GM19463 (cell line): Measurements from ENCODE around the gene HPSE2.

ENCODE experiments used
- ATAC-seq: cut with Tn5 transposase; IDR thresholded peaks from one replicate; pipeline ENCODE4 v1.9.1; 2021; ENCODE audit warnings: mild to moderate bottlenecking, moderate library complexity; ENCODE audit not compliant: unreplicated experiment

HPSE2 gene

DNA sequence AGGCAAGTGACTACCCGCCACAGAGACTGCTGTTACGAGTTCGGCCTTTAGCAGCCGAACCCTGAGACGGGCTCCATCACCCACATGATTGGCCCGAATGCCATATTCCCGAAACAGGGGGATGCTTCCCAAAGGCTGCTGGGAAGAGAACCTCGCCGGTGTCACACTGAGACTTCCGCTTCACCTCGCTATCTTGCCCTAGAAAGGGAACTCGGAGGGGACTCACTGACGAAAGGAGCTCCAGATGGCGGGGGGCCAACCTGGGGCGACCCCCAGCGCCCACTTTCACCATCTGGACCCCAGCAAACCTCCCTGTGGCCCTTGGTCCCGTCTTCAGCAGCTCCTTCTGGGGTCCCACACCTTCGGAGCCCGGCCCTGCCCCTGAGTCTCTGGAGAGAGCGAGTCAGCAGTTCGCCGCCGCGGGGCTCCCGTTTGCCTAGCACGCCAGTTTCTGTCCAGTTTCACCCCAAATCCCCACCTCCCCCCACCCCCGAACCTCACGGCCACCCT, 789.4 kb downstream of the HPSE2 start:
- ATAC-seq, result peak; percentile 20

DNA sequence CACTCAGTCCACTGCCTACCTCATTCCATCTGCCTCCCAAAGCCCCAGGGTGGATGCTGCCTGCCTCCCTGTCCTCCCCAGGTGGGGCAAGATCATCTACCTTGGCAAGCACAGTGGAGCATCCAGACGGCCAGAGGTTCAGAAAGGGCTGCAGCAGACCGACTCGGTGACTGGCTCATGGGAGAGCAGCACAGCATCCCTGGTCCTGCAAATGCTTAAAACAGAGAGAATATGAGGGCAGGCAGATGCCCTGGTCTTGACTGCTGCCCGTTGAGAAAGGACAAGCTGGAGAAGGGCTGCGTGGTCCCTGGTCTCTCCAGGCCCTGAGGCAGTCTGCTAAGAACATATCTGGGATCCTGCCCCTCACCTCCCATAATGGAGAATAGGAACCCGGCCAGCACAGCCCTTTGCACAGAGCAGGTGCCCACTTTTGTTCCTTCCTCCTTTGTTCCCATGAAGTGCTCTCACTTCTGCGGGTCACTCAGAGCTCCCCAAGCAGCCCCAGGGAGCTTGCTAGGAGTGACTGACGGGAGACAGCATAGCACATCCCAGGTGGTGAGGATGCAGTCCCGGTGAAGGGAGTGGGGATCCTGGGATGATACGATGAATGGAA, 790.3 kb downstream of the HPSE2 start:
- ATAC-seq, result no peak

DNA sequence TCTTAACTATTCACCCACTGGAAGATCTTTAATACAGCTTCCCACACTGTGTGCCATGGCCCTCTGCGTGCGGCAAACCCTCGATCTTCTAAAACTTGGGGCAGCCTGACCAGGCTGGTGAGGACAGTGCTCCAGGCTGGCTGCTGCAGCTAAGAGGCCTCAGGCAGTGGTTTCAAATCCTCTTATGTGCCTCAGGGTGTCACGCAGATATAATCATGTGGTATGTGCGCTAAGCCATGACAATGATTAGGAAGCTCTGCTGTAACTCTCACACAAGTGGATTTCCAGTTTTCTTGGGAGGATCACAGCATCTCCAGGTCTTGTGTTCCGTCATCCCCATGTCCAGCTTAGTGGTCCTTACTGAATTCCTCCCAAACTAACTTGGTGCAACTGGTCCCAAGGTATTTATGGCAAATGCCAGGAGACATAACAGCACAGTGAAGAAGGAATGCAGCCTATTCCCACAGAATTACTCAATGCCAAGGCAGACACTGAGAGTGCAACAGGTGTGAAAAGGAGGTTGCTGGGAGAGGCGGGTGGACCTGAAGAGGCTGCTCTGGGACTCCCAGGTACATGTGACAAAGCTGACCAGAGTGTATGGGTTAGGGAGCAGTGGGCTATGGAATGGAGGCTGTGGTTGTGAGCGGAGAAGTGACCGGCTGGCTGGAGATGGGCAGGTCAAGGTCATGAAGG, 791.2 kb downstream of the HPSE2 start:
- ATAC-seq, result no peak

DNA sequence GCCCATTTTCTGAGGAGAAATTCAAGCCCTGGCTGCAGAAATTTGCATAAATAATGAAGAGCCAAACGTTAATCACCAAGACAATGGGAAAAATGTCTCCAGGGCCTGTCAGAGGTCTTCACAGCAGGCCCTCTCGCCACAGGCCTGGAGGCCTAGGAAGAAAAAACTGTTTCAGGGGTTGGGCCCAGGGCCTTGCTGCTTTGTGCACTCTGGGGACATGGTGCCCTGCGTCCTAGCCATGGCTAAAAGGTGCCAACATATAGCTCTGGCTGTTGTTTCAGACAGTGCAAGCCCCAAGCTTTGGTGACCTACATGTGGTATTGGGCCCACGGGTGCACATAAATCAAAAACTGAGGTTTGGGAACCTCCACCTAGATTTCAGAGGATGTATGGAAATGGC, 796.9 kb downstream of the HPSE2 start:
- ATAC-seq, result no peak

DNA sequence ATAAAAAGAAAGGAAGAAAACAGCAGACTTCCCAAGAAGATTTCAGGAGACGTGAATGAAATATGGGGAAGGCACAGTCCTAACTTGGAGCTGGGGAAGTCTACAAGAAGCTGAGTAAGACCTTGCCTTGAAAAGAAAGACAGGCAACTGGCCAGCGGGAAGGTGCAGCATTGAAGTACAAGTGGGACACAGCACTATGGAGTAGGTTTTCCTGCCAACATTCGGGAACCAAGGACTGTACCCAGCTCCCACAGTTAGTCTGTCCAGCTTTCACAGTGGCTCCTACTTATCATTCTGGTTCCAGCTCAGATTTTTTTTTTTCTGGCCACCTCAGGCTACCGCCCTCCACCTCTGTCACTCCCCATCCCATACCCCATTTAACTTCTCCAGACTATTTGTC, 798.9 kb downstream of the HPSE2 start:
- ATAC-seq, result no peak

DNA sequence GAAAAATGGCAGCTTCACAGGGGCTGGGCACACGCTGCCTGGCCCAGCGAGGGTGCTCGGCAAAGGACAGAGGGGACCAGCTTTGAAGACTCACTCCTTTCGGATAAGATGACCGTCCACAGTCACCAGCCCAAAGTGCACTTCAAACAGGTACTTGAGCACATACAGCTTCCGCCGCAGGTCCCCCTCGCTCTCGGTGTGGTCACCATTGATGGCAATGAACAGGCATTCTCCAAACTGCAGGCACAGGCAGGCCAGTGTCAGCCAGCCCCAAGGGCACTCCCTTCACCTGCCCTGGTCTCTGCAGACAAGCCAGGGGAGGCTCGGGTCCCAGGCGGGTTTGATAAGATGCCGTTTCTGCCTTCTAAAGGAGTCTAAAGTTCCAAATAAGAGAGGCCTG, 800.5 kb downstream of the HPSE2 start:
- no peak for ATAC-seq

DNA sequence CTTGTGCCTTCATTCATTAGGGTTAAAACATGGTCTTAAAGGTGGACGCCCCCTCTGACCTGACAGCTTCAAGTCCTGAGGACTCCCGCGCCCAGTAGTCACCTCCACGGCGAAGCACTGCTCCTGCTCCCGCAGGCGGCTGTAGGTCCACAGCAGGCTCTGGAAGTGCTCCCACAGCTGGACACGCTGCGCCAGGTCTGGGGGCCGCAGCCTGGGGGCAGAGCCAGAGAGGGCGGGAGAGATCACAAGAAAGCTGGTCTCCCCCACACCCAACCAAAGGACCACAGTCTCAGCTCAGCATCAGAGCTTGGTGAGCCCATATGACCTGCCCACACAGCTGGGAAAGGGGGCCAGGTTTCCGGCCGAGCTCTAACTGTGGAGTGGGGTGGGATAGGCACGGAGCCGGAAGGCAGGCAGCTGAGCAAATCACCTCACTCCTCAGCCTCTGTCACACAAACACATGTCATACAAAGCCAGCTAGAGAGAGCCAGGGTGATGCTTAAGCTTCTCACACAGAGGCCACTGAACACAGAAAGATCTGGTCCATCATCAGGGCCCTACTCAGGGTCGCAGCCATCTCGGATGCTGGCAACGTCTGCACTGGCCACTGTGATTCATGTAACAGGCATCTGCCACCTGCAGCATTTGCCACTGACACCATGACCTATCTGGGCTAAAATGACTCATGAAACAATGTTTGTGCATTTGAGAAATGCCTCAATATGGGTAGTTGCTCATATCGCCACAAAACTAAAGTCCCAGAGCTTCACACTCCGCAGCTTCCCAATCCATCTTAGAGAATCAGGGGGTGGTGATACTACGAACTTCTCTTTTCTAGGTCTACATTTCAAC, 801.5 kb downstream of the HPSE2 start:
- no peak for ATAC-seq

DNA sequence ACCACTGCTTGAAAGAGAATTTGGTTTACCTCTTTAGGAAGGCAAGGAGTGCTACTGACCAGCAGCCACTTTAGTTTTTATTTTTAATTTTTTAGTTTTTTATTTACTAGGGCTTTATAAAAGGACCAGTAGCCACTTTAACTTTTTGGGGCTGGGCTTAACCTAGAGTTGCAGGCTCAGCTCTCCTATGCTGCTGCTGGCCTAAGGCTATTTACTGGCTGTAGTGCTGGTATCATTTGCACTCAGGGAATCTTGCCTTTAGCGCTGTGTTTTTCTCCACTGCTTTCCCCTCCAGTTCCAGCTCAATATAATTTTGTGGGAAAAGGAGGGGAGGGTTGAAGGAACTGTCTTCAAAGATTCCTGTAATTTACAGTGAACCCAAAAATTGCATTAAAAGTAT, 802.3 kb downstream of the HPSE2 start:
- no peak for ATAC-seq

DNA sequence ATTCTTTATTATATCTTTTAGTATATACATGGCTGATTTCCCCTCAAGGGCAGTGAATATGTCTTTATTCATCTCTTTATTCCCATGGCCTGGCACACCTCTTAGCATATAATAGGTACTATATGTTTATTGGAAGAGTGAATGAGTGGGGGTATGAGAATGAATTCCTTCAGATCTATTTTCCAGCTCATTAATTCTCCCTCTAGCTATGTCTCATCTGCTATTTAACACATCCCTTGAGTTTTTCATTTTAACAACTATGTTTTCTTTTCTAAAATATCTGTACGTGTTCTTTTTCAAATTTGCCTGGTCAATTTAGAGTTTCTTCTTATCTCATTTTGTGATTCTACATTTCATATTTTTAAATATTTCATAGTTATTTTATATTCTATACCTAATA, 803.3 kb downstream of the HPSE2 start:
- ATAC-seq, result no peak

DNA sequence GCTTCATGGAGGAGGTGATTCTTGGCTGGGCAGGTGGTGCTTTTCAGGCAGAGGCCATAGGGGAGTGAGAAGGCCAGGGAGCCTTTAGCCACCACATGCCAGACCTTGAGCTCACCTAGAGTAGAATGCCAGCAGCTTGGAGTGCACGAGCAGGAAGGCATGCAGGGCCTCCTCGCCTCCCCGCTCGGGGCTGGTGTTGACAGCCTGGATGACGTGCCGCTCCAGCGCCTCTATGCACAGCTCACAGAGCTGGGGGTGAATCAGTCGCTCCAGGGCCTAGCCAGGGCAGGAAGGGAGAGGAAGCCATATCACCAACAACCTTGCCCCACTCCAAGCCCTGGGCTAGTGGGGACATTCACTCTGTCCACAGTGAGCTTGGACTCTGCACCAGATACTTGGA, 804.6 kb downstream of the HPSE2 start:
- no peak for ATAC-seq

DNA sequence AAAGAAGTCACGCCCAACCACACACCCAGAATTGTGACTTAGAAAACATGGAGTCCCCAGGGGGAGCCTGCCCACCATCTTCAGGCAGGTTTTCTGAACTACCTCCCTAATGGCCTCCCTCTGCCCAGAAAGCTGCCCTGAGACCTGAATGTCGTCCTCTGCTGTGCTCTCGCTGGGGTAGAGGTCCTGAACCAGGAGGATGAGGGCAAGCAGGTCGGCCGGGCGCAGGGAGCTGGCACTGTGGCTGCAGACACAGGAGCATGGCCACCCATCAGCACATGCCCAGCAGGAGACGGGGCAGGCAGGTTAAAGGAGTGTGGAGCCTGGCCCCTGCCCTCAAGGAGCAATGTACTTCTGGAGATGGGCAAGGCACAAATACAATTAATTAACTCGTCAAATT, 805.2 kb downstream of the HPSE2 start:
- no peak for ATAC-seq

DNA sequence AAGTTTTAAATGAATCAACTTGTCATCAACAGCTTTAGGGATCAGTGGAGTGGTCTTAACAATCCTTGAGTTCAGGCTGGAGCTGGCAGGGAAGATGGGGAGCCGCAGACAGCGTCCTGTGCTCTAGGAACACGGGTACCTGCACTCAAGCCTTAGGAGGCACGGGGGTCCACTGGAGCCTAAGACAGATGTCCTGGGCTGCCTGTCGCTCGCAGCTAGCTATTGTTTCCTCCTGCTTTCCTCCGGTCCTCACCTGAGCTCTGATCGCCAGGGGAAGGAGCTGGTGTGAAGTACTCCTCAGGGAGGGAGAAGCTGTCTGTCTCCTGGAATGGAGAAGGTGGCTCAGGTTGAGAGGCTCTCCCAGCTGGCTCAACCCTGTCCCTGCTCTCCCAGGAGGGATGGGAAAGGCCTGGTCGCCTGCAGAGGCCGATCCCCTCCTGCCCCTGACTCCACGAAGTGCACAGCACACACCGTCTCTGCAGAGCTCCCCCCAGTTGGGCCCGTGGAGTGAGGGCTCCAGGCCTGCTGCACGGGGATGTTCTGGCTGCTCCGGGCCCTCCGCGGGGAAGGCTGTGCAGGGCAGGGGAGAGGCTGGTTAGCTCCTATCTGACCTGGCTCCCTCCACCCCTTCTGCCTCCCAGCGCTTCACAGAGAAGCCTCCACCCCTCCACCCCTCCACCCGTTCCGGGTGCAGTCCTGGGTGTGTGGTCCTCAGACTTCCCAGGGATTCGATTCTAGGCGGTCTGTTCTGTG, 806.2 kb downstream of the HPSE2 start:
- ATAC-seq, result no peak

DNA sequence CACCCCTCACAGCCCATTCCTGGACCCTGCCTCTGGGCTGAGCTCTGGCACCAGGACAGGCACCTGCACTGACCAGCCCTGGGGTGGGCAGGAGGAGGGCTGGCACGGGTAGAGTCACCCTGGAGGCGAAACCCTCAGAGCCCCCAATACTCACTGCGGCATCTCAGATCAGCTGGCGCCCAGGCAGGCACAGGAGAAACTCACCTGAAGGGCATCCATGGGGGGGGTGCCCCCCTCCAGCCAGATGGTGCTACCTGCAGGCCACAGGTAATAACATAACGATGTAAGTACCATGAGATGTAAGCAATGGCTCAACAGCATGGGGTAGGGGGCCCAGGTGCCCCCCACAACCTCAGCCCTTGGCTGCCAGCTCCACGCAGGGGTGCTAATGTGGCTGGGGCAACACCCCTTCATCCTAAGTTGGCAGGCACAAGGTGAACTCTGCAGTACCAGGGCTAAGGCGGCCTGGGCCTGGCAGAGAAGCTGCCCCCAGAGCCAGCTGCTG, 808.6 kb downstream of the HPSE2 start:
- ATAC-seq, result no peak

DNA sequence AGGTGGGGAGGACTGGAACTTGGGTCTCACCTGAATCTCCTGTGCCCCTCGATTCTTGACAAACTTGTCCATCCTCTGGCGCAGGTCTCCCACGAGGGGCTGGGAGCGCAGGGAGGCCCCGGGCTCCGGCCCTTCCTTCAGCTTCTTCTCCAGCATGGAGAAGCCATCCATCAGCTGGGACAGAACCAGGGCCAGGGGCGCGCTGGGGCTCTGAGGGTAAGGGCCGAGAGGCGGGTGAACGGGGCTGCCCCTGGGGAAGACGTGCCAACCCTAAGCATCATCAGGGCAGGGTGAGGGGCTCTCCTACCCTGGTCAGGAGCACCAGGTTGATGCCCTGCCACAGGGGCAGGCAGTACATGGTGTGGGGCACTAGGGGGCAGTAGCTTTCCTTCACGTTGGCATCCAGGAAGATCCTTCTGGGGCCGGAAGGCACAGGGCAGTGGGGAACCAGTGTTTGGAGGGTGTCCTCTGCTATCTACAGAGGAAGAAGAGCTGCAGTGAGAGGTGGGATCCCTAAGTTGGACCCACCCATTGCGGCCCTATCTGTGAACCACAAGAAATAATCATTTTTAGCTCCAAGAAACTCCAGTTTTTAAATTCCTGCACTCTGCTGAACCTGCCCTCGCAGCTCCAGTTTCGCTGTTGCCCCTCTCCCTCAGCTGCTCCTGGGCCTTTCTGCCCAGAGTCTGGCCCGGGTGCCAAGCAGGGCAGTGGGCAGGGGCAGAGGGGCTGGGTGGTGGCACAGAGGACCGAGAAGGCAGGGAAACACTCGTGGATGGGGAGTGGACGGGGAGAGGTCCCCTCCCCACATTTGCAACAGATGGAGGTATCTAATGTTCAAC, 809.9 kb downstream of the HPSE2 start:
- peak; percentile 58 for ATAC-seq

DNA sequence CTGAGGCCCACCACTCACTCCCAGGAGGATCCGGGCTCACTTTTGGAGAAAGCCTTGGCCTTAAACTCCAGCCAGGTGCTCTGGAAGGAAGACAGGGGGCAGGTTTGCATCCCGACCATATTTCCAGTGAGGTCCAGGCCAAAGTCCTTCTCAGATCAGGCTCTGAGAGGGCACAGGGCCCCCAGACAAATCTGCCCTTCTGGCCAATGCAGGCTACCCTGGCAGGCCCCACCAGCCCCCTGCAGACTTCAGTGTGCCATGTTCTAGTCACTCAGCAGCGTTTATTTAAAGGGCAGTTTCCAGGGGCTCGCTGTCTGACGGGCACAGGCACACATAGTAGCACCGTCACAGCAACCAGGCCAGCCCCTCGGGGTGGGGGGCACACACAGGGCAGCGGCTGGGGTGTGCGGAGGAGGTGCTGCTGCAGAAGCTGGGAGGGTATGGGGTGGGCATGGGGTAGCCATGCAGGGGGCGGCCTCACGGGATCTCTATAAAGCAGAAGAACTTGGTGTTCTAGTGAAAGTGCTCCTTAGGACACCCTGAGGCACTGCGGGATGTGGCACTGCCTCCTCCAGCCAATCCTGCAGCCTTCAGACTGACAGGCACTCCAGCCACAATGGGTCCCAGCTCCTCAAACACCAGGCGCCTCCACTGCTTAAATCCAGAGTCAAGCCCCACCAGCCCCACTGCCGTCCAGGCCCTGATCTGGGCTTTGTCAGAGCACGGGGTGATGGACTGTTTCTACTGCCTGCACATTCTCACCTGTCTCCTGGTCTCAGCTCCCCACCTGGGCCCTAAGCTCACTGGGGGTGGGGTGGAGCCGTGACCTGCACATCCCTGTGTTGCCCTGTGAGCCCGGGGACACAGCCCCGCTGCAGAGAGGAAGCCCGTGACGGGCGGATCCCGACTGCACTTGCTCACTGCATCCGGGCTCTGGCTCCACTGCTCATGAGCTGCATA, 811.1 kb downstream of the HPSE2 start:
- no peak for ATAC-seq

DNA sequence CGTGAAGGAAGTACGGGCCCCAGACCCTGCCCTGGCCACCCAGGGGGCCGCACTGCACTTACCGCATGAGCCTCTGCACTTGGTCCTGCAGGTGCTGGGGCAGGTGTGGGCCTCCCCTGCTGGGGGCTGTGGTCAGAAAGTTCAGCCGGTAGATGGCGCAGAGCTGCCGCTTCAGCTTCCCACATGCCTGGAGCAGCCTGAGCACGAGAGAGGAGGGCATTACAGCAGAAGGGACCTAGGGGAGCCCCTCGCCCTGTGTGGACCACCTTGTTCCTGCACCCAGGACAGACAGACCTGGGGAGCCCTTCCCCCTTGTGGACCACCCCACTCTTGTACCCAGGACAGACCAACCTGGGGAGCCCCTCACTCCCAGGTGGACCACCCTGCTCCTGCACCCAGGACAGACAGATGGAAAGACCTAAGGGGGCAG, 811.9 kb downstream of the HPSE2 start:
- ATAC-seq, result no peak

DNA sequence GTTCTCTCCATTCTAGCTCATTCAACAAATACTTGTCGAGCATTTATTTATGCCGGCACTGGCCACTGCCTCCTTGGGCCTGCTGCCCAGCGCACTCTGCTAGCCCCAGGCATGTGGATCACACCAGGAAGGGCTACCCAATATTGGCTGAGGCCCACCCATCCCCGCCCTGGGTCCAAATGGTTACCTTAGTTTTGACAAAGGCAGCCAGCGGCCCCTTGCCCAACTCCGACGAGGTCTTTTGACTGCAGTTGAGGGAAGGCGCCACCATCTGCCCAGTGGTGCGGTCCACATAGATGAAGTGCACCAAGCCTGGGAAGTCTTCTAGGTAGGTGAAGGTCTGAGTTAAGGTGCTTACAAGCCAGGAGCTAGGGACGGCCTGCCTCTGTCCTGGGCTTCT, 813.5 kb downstream of the HPSE2 start:
- ATAC-seq, result no peak

DNA sequence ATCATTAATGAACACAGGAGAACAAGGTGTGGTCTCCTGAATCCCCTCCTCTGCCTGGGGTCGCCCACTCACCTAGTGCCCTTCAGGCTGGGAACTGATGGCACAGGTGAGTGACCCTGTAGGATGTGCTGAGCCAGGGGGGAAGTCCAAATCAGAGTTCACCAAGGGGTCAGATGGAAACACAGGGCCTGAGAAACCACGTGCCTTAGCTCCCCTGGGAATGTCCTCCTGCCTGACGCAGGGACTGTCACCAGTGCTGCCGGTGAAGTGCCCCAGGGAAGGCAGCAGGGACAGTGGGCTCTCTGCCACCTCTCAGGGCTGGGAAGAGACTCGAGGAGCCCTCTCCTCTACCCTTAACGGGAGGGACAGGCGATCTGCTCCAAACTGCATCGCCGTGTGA, 814.9 kb downstream of the HPSE2 start:
- peak; percentile 43 for ATAC-seq
